ENCODE measurements around the gene EFNA2.

Gene EFNA2

GRCh38 chr19:1284979-1285736 lies 515 bp upstream of the EFNA2 start:
- DNase-seq = no peak

- no peak for DNase-seq
Observed at GRCh38 chr19:1286487-1287353, 1.0 kb downstream of the EFNA2 start.

GRCh38 chr19:1287354-1288225 lies 1.9 kb downstream of the EFNA2 start:
- DNase-seq = no peak

GRCh38 chr19:1288226-1288612 lies 2.5 kb downstream of the EFNA2 start:
- DNase-seq = no peak

GRCh38 chr19:1288833-1289685 lies 3.4 kb downstream of the EFNA2 start:
- no peak for DNase-seq

GRCh38 chr19:1289686-1290025 lies 4.0 kb downstream of the EFNA2 start:
- DNase-seq = no peak

- DNase-seq = no peak
Observed at GRCh38 chr19:1290196-1290702, 4.6 kb downstream of the EFNA2 start.

GRCh38 chr19:1290703-1291651 lies 5.3 kb downstream of the EFNA2 start:
- DNase-seq = no peak

- DNase-seq = no peak
Observed at GRCh38 chr19:1291761-1292418, 6.2 kb downstream of the EFNA2 start.

- DNase-seq = no peak
Observed at GRCh38 chr19:1292419-1293151, 6.9 kb downstream of the EFNA2 start.

GRCh38 chr19:1293782-1294604 lies 8.3 kb downstream of the EFNA2 start:
- no peak for DNase-seq

GRCh38 chr19:1294688-1295087 lies 9.0 kb downstream of the EFNA2 start:
- no peak for DNase-seq

GRCh38 chr19:1295169-1296012 lies 9.7 kb downstream of the EFNA2 start:
- DNase-seq = peak; percentile 48

GRCh38 chr19:1296078-1296477 lies 10.4 kb downstream of the EFNA2 start:
- no peak for DNase-seq

- no peak for DNase-seq
Observed at GRCh38 chr19:1296575-1297271, 11.1 kb downstream of the EFNA2 start.

GRCh38 chr19:1298235-1298634 lies 12.6 kb downstream of the EFNA2 start:
- no peak for DNase-seq

GRCh38 chr19:1299801-1300200 lies 14.1 kb downstream of the EFNA2 start:
- no peak for DNase-seq
